Duodenal mucosa (tissue), 2 donors: ENCODE measurements around the gene USP49.
"Not testable (repeated sequence)": the region's sequence is repeated elsewhere in the genome, so short reads cannot be mapped to it uniquely, and the experiment has no call there.

ENCODE experiments used
- H3K27ac ChIP-seq: one replicate; pipeline ENCODE4 v1.7.0; 2013; ENCODE audit warnings: low read depth, low read length
- H3K27me3 ChIP-seq, 2 donors: one replicate each; pipeline ENCODE4 v1.7.0; 2013; ENCODE audit warnings: low read length in 2 of 2, control low read depth in 1 of 2; ENCODE audit not compliant: insufficient read depth in 2 of 2, control insufficient read depth in 1 of 2
- H3K36me3 ChIP-seq, 2 donors: one replicate each; pipeline ENCODE4 v1.7.0; 2013; ENCODE audit warnings: low read length in 2 of 2, control low read depth in 1 of 2; ENCODE audit not compliant: insufficient read depth in 2 of 2, control insufficient read depth in 1 of 2
- H3K4me1 ChIP-seq, 2 donors: one replicate each; pipeline ENCODE4 v1.7.0; 2013; ENCODE audit warnings: low read length in 2 of 2, control low read depth in 1 of 2; ENCODE audit not compliant: insufficient read depth in 2 of 2, control insufficient read depth in 1 of 2
- H3K4me3 ChIP-seq, 2 donors: one replicate each; pipeline ENCODE4 v1.7.0; 2013; ENCODE audit warnings: low read length in 2 of 2, low read depth in 1 of 2
- H3K9ac ChIP-seq, 2 donors: one replicate each; pipeline ENCODE4 v1.7.0; 2013; ENCODE audit warnings: low read length in 2 of 2, low read depth in 1 of 2
- H3K9me3 ChIP-seq, 2 donors: one replicate each; pipeline ENCODE4 v1.7.0; 2013; ENCODE audit warnings: low read length in 2 of 2, control low read depth in 1 of 2; ENCODE audit not compliant: control insufficient read depth in 1 of 2

Gene USP49

GRCh38 chr6:41895300-41896233 lies at the start of gene USP49:
Gene USP49 (minus strand): TSS chr6:41895375. CDS start chr6:41806983, 88,392 bp downstream.
- no peaks in the 10 kb centered on the region for H3K9me3 ChIP-seq
- peak within 1 kb of the TSS; percentile 84 to 92 for H3K4me3 ChIP-seq
- no peaks in the 10 kb centered on the region for H3K27me3 ChIP-seq
- peaks cover 11 to 15% of the 10 kb centered on the region in 2 donors for H3K4me1 ChIP-seq
- peak within 1 kb of the TSS; percentile 58 for H3K27ac ChIP-seq
- peak within 1 kb of the TSS; percentile 65 to 76 for H3K9ac ChIP-seq
- no peaks in the 10 kb centered on the region for H3K36me3 ChIP-seq

DNA sequence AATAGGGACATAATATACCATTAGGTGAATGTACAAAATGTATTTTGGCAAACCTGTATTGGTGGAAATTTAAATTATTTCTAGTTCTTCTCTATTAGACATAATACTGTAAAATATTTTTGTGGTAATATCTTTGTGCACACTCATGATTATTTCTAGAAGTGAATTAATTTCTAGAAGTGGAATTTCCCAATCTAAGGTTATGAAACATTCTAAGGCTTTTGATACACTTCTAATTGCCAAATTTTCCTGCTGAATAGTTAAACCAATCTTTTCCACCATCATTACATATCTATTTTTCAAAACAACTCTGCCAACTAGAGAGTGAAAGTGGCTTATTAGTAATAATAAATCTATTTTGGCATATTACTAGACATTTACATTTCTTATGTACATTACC lies 48.3 kb upstream of the USP49 start:
- H3K36me3 ChIP-seq, result peaks cover 0 to 2% of the 10 kb centered on the region in 2 donors
- H3K27me3 ChIP-seq, result no peaks in the 10 kb centered on the region
- H3K27ac ChIP-seq, result no peak overlapping the region
- H3K4me1 ChIP-seq, result peaks cover 26 to 30% of the 10 kb centered on the region in 2 donors
- no peak overlapping the region for H3K9ac ChIP-seq
- H3K4me3 ChIP-seq, result no peak overlapping the region
- no peaks in the 10 kb centered on the region for H3K9me3 ChIP-seq

DNA sequence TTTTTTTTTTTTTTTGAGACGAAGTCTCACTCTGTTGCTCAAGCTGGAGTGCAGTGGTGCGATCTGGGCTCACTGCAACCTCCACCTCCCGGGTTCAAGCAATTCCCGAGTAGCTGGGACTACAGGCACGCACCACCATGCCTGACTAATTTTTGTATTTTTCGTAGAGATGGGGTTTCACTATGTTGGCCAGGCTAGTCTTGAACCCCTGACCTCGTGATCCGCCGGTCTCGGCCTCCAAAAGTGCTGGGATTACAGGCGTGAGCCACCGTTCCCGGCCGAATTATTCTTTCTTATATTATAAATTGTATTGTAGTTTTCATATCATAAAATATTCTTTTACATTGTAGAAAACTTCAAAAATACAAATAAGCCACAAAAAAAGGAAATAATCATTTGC lies 47.7 kb upstream of the USP49 start:
- peaks cover 31 to 35% of the 10 kb centered on the region in 2 donors for H3K4me1 ChIP-seq
- not testable (repeated sequence) for H3K9me3 ChIP-seq, H3K4me3 ChIP-seq, H3K27me3 ChIP-seq, H3K27ac ChIP-seq, H3K36me3 ChIP-seq, H3K9ac ChIP-seq

GRCh38 chr6:41942067-41942851 lies 47.1 kb upstream of the USP49 start:
- H3K4me1 ChIP-seq, result peaks cover 36 to 42% of the 10 kb centered on the region in 2 donors
- H3K36me3 ChIP-seq, result peaks cover 0 to 7% of the 10 kb centered on the region in 2 donors
- peak overlapping the region; percentile 45 to 50 for H3K9ac ChIP-seq
- peak overlapping the region; percentile 93 to 95 for H3K4me3 ChIP-seq
- H3K9me3 ChIP-seq, result no peaks in the 10 kb centered on the region
- H3K27me3 ChIP-seq, result no peaks in the 10 kb centered on the region
- H3K27ac ChIP-seq, result peak overlapping the region; percentile 13

- peaks cover 4 to 14% of the 10 kb centered on the region in 2 donors for H3K36me3 ChIP-seq
- peak within 1 kb of the TSS; percentile 78 to 95 for H3K9ac ChIP-seq
- no peaks in the 10 kb centered on the region for H3K9me3 ChIP-seq
- H3K27ac ChIP-seq, result peak within 1 kb of the TSS; percentile 86
- peaks cover 44 to 49% of the 10 kb centered on the region in 2 donors for H3K4me1 ChIP-seq
- no peaks in the 10 kb centered on the region for H3K27me3 ChIP-seq
- H3K4me3 ChIP-seq, result peak within 1 kb of the TSS; percentile 93 to 95
These were observed 46.3 kb upstream of the USP49 start, which contains the start of gene CCND3 for GRCh38 chr6:41941280-41942066. Gene CCND3 (minus strand): TSS chr6:41941808. CDS start chr6:41941649, 159 bp downstream.

DNA sequence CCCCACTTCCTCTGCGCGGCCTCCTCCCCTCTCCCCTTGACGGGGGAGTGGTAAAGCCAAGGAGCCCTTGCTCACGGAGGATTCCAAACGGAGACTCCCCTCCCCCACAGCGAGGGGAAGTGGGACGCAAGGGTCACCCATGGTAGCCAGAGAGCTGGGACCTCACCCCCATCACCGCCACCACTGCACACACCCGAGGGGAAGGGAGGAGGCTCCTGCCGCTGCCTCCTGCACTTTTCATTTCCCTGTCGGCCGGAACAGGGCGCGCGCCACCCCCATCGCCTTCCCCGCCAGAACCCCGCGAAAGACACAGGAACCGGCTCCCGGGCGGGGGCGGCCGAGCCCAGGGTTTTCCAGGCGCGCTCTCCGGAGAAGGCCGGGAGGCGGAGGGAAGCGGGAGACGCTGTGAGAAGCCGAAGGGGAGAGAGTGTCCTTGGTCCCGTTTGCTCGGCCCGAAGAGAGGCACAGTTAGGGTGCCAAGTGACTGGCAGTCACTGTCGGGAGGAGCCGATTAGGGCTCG lies 45.6 kb upstream of the USP49 start:
- H3K9ac ChIP-seq, result peak overlapping the region; percentile 78 to 95
- peak overlapping the region; percentile 86 for H3K27ac ChIP-seq
- H3K4me3 ChIP-seq, result peak overlapping the region; percentile 93 to 95
- no peaks in the 10 kb centered on the region for H3K9me3 ChIP-seq
- peaks cover 50 to 55% of the 10 kb centered on the region in 2 donors for H3K4me1 ChIP-seq
- H3K36me3 ChIP-seq, result peaks cover 5 to 17% of the 10 kb centered on the region in 2 donors
- no peaks in the 10 kb centered on the region for H3K27me3 ChIP-seq

GRCh38 chr6:41939848-41940758 lies 44.9 kb upstream of the USP49 start:
- Histone ChIP-seq H3K36me3 (peaks cover 5 to 24% of the 10 kb centered on the region in 2 donors), H3K9ac (peak overlapping the region; percentile 78 to 95), H3K4me1 (peaks cover 50 to 61% of the 10 kb centered on the region in 2 donors), H3K27ac (peak overlapping the region; percentile 86), H3K27me3 (no peaks in the 10 kb centered on the region), H3K9me3 (no peaks in the 10 kb centered on the region), H3K4me3 (peak overlapping the region; percentile 93 to 95)

DNA sequence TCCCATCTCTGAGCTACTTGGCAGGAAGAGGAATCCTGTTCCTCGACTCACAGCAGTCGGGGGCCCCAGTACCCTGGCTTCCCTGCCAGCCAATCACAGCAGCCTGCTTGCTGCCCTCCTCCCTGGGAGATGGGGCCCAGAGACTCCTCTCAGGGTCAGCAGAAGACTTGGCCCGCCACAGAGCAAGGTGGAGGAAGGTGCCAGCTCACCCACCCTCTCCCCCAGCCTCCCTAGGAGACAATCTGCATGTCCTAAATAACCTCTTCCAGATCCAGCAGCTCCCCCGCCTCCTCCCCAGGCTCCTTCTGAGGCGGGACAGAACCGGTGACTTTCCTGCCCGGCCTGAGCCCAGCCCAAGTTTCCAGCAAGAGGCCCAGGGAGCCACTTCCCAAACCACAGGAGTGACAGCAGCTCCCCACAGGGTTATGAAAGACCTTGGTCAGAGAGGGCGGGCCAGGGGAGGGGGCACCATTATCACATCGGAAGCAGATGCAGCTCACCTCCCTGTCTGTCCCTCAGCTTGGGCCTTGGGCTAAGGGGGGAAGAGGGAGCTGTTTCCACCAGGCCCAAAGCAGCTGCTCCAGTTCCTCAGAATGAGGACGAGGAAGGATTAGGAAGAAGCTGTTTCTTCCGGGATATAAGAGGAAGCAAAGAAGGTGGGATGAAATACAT lies 44.1 kb upstream of the USP49 start:
- Histone ChIP-seq H3K4me1 (peaks cover 50 to 67% of the 10 kb centered on the region in 2 donors), H3K9me3 (no peaks in the 10 kb centered on the region), H3K4me3 (peak overlapping the region; percentile 93 to 95)

More for the DNA sequence above, 44.1 kb upstream of the USP49 start:
- Histone ChIP-seq H3K27me3 (no peaks in the 10 kb centered on the region), H3K36me3 (peaks cover 10 to 32% of the 10 kb centered on the region in 2 donors), H3K9ac (peak overlapping the region; percentile 31 to 95), H3K27ac (peak overlapping the region; percentile 26)
